ENCODE data around the gene HAGH. TPM values are rescaled to one million over a fixed set of nuclear protein-coding genes. Genes with fewer than 3 reads are reported as not detected.

The HAGH gene
- total RNA-seq, 1 experiment from 2014 or later, result 36.0 TPM

- TF ChIP-seq NR3C1 (CRISPR knock-in tag; conservative IDR thresholded peaks at IDR 0.05; ENCODE audit: low read depth) (no peak), PRRX2 (CRISPR knock-in tag; IDR thresholded peaks at IDR 0.05) (no peak), FOXK1 (CRISPR knock-in tag; IDR thresholded peaks at IDR 0.05) (peak; percentile 87), HMGA2 (CRISPR knock-in tag; IDR thresholded peaks at IDR 0.05) (no peak), ESRRA (CRISPR knock-in tag; IDR thresholded peaks at IDR 0.05; ENCODE audit: borderline replicate concordance) (peak; percentile 22; the same call in 1 of the 2 replicates), ELF4 (CRISPR knock-in tag; IDR thresholded peaks at IDR 0.05; ENCODE audit: low read depth) (no peak), ZBTB21 (CRISPR knock-in tag; IDR thresholded peaks at IDR 0.05; ENCODE audit: borderline replicate concordance) (peak; percentile 79; the same call in 1 of the 2 replicates), OVOL2 (CRISPR knock-in tag; IDR thresholded peaks at IDR 0.05; ENCODE audit: borderline replicate concordance) (no peak), RORB (CRISPR knock-in tag; IDR thresholded peaks at IDR 0.05) (no peak), MXD4 (CRISPR knock-in tag; IDR thresholded peaks at IDR 0.05; ENCODE audit: borderline replicate concordance) (no peak), NFYB (CRISPR knock-in tag; conservative IDR thresholded peaks at IDR 0.05; ENCODE audit: low read depth) (no peak), ZBTB43 (CRISPR knock-in tag; IDR thresholded peaks at IDR 0.05) (no peak), ATF1 (CRISPR knock-in tag; IDR thresholded peaks at IDR 0.05) (0 out of 2 replicates have a peak, but pooled peaks have one; percentile 81), PREB (CRISPR knock-in tag; IDR thresholded peaks at IDR 0.05; ENCODE audit: borderline replicate concordance) (no peak), ZNF219 (CRISPR knock-in tag; IDR thresholded peaks at IDR 0.05; ENCODE audit: borderline replicate concordance) (no peak), SMAD4 (CRISPR knock-in tag; IDR thresholded peaks at IDR 0.05) (no peak), NFE2L1 (CRISPR knock-in tag; IDR thresholded peaks at IDR 0.05) (no peak; the same call in 1 of the 2 replicates), MYBL2 (CRISPR knock-in tag; IDR thresholded peaks at IDR 0.05) (peak; percentile 58; the same call in 1 of the 2 replicates), CREB1 (CRISPR knock-in tag; IDR thresholded peaks at IDR 0.05) (0 out of 2 replicates have a peak, but pooled peaks have one; percentile 59), USF2 (CRISPR knock-in tag; IDR thresholded peaks at IDR 0.05) (peak; percentile 57; the same call in 1 of the 2 replicates), PRDM15 (CRISPR knock-in tag; IDR thresholded peaks at IDR 0.05) (no peak; the same call in 1 of the 2 replicates)
- TF ChIP-seq, protein P1, sequence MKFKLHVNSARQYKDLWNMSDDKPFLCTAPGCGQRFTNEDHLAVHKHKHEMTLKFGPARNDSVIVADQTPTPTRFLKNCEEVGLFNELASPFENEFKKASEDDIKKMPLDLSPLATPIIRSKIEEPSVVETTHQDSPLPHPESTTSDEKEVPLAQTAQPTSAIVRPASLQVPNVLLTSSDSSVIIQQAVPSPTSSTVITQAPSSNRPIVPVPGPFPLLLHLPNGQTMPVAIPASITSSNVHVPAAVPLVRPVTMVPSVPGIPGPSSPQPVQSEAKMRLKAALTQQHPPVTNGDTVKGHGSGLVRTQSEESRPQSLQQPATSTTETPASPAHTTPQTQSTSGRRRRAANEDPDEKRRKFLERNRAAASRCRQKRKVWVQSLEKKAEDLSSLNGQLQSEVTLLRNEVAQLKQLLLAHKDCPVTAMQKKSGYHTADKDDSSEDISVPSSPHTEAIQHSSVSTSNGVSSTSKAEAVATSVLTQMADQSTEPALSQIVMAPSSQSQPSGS (CRISPR knock-in tag; IDR thresholded peaks at IDR 0.05; ENCODE audit: borderline replicate concordance, low read depth), result peak; percentile 56
- TF ChIP-seq, protein P2, sequence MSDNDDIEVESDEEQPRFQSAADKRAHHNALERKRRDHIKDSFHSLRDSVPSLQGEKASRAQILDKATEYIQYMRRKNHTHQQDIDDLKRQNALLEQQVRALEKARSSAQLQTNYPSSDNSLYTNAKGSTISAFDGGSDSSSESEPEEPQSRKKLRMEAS (CRISPR knock-in tag; IDR thresholded peaks at IDR 0.05), result peak; percentile 87
- TF ChIP-seq, protein P3, sequence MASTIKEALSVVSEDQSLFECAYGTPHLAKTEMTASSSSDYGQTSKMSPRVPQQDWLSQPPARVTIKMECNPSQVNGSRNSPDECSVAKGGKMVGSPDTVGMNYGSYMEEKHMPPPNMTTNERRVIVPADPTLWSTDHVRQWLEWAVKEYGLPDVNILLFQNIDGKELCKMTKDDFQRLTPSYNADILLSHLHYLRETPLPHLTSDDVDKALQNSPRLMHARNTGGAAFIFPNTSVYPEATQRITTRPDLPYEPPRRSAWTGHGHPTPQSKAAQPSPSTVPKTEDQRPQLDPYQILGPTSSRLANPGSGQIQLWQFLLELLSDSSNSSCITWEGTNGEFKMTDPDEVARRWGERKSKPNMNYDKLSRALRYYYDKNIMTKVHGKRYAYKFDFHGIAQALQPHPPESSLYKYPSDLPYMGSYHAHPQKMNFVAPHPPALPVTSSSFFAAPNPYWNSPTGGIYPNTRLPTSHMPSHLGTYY (CRISPR knock-in tag; IDR thresholded peaks at IDR 0.05), result no peak
Measured at GRCh38 chr16:1772908-1773702, 53.5 kb downstream of the HAGH start, which contains the start of gene MRPS34 (continued).

All from WTC11 (cell line).